ENCODE results near the gene MAGEC3.

The MAGEC3 gene

DNA sequence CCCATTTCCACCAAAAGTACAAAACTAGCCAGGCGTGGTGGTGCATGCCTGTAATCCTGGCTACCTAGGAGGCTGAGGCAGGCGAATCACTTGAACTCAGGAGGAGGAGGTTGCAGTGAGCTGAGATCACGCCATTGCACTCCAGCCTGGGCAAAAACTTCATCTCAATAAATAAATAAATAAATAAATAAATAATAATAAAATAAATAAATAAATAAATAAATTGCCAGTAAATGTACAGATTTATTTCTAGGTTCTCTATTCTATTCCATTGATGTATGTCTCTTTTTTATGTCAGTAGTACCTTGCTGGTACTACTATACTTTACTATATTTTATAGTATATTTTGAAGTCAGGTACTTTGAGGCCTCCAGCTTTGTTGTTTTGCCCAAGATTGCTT is 109.2 kb downstream of the MAGEC3 start:
- no peak for DNase-seq (ENCODE audit: low read depth)
